ENCODE measurements around the gene RAB36.

GRCh38 chr22:23178512-23179254, 33.4 kb downstream of the RAB36 start:
- no peak for TF ChIP-seq L3MBTL2 (conservative IDR thresholded peaks at IDR 0.05)
- no peak for TF ChIP-seq TARDBP (IDR thresholded peaks at IDR 0.05)
- no peak for TF ChIP-seq PKNOX1 (IDR thresholded peaks at IDR 0.05)
- no peak for TF ChIP-seq ELF4 (IDR thresholded peaks at IDR 0.05)
